ENCODE measurements around the gene CSNK1A1L.
A peak's percentile ranks its signal among the peaks of the same experiment; 100 is the strongest.

The CSNK1A1L gene

DNA sequence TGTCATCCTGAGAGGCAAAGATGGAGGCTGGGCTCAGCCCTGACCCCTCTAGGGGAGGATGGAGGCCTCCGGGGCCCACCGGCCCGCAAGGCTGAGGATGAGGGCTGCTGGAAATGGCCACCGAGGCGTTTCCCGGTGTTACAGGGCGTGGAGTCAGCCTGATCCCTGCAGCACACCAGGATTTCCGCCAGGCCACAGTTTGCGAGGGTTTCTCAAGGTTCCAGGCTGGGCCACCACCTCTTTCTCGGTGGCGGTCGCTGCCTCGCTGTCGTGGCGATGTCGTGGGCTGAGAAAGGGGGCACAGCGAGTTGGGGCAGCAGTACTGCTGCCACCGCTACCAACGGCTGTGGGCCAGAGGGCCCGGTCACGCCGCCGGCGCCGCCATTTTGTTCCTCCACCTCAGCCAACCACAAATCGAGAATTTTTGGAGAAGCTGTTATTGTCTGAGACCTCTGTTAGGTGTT, at the start of gene CSNK1A1L:
Gene CSNK1A1L (minus strand): TSS at position 414 of the 464 bp plus-strand sequence. CDS start 408 bp downstream, at position 6.
- DNase-seq: no peak

- no peak for DNase-seq
Measured at GRCh38 chr13:37149380-37149779, 43.9 kb upstream of the CSNK1A1L start.

- DNase-seq: no peak
Measured at GRCh38 chr13:37148501-37148900, 43.0 kb upstream of the CSNK1A1L start.

GRCh38 chr13:37144661-37145060, 39.2 kb upstream of the CSNK1A1L start:
- no peak for DNase-seq

- no peak for DNase-seq
Measured at GRCh38 chr13:37143911-37144310, 38.4 kb upstream of the CSNK1A1L start.

DNA sequence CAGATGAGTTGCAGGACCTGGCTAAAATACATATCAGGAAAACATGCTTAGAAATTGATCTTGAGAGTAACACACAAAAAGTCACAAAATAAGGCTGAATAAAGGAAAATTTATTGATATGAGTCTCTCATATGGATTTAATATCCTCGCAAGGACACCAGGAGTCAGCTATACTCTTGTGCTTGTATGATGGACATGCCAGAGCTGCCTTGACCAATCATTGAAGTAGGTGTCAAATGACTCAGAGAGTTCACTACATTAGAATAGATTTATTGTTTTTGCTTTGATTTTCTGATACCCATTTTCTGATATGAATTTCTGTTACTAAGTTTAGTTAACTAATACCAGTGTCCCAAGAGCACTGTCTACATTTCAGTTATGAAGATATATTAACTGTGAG, 37.4 kb upstream of the CSNK1A1L start:
- DNase-seq: no peak

DNA sequence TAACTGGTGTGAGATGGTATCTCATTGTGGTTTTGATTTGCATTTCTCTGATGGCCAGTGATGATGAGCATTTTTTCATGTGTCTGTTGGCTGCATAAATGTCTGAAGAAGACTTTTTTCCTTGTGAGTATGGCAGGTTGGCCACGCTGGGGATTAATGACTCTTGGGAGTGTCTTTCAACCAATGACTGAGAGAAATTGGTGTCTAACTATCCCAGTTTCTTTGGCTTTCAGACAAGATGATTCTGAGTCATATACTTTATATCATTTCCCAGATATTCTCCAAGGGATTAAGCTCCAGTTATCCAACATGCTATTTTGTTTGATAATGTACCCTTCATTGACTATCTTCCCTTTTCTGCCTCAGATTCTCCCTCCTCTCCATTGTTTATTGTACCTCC, 35.5 kb upstream of the CSNK1A1L start:
- DNase-seq: no peak

DNA sequence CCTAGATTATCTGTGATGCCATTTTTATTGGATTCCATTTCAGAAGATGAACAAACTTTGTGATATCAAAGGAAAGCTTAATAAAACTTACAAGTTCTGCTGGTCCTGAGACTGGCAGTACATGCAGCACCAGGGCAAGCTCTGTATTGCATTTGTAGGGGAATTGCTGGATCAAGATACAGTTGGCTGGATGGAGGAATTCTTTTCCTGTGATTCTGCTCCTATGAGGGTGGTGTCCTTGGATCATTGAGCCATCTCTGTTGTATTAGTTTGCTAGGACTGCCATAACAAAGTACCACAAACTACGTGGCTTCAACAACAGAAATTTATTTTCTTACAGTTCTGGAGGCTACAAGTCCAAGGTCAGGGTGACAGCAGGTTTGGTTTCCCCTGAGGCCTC, 33.9 kb upstream of the CSNK1A1L start:
- DNase-seq: no peak

GRCh38 chr13:37138926-37139325, 33.5 kb upstream of the CSNK1A1L start:
- DNase-seq: no peak

GRCh38 chr13:37138169-37138568, 32.7 kb upstream of the CSNK1A1L start:
- DNase-seq: no peak

DNA sequence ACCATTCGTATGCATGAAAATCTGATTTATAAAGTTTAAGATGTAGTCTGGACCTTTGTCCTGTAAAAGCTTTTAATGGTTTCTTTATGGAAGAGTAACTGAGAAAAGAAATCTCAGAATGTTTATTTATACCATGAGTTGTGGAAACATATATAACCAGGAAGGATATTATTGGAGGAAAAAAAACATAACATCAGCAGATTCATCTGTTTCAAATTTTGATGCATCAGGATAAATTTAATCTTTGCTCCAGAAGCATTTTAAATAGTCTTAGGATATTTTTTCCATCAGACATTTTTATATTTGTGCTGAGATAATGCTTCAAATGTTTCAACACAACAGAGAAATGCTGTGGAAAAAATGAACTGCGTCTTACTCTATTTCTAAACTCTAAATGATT, 31.2 kb upstream of the CSNK1A1L start:
- DNase-seq: no peak

DNA sequence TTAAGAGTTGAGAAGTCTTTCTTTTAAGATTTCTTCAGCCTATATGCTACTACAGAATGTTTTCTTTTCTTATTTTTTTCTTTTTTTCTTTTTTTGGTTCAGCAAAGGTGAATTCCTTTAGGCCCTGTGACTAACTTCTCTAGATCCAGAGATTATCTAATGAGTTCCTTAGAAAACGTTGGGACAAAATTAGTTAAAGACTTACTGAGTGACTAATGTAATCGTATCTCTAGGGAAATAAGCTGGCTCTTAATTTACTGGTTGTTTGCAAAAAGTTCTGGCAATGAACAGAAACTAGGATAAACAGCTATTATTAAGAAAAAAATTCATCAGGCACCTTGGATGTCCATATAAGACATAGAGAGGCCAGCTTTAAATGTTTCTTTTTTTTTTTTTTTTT, 30.7 kb upstream of the CSNK1A1L start:
- DNase-seq: no peak

GRCh38 chr13:37134411-37135041, 29.1 kb upstream of the CSNK1A1L start:
- DNase-seq: no peak

GRCh38 chr13:37132211-37132610, 26.7 kb upstream of the CSNK1A1L start:
- DNase-seq: no peak

DNA sequence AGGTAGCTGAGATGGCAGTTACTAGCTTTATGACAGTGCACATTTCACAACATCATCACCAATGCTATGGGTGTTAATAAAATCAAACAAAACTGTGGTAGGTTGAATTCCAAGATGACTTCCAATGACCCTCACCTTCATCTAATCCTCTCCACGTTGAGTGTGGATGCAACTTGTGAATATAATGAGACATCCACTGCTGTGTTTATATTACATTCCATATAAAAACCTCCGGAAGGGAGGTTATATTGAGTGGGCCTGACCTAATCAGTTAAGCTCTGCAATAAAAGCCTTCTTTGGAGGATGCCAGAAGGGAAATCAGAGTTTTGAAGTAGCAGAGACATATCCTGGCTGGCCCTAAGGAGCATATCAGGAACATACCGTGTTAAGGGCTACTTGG, 25.6 kb upstream of the CSNK1A1L start:
- DNase-seq: no peak

- peak in 3 of 58 donors; percentile 3 to 10 (median 3) for DNase-seq
Measured at GRCh38 chr13:37129866-37130265, 24.4 kb upstream of the CSNK1A1L start.

- DNase-seq: peak in 33 of 58 donors; percentile 3 to 72 (median 12)
Measured at GRCh38 chr13:37127691-37128241, 22.3 kb upstream of the CSNK1A1L start.

- no peak for DNase-seq
Measured at GRCh38 chr13:37123337-37123736, 17.9 kb upstream of the CSNK1A1L start.

DNA sequence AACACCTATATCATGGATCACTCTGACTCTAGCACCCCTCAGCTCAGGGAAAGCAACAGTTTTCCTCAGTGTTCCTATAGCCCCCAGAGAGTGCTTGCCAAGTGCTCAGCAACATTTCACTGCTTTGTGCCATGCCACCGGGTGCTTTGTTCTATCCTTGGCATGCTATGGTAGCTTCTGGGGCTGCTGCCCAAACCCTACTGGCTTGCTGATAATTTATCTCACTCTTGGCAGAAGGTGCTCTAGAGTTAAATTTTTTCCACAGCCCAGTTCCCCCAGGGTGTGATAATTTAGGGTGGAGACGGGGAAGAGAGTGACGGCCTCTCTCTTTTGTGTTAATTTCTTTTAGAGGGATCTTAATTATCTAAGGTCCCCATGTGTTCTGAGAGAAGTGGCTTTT, 12.6 kb upstream of the CSNK1A1L start:
- DNase-seq: peak in 24 of 58 donors; percentile 2 to 34 (median 10)

GRCh38 chr13:37114250-37114649, 8.8 kb upstream of the CSNK1A1L start:
- no peak for DNase-seq

DNA sequence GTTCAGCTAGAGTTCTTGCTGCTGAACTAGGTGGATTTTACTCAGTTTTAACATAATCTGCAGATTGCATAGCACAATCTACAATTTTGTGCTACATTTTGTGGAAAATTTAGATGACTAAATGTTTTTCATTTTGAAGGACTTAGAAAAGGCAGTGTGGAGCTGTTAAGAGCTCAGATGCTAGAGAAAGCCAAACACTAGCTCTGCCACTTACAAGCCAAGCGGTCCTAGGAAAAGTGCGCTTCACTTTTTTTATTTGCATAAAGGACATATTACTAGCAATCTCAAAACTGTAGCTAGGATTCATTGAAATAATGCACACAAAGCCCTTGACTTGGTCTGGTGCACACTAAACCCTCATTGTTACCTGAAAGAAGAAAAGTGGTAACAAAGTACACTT, 8.1 kb upstream of the CSNK1A1L start:
- DNase-seq: no peak

- DNase-seq: peak in 5 of 58 donors; percentile 0 to 25 (median 2)
Measured at GRCh38 chr13:37109051-37109678, 3.7 kb upstream of the CSNK1A1L start.

DNA sequence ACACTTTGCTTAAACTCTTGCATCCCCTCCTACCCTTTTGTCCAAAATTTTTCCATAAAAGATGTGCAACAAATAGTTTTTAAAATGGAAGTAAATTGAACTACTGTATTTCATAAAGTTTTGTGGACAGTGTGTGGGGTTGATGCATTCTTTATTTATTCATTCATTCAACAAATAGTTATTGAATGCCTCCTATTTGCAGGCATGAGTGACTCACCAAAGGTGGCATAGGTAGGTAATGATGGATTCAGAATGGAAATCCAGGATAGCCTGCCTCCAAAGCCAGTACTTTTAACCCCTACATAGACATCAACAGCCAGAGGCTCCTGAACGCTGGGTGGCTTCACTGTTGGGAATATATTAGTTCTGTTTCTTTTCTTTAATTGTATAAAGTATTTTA, 2.4 kb upstream of the CSNK1A1L start:
- no peak for DNase-seq

Measured in anterior cingulate cortex (tissue), 58 donors.